IMR-90 (cell line): ENCODE data around the gene LYPD6B. TPM values are rescaled to one million over a fixed set of nuclear protein-coding genes. Genes with fewer than 3 reads are reported as not detected.

Experiments used
- ATAC-seq: fragments of 200-7000 bp; cut with Tn5 transposase; 2 replicates; pipeline ENCODE4 v1.9.1; 2020; ENCODE audit warnings: low read depth, mild to moderate bottlenecking, moderate library complexity
- BruUV-seq: library from RNA; stranded (reverse); fragments of 400-500 nt; replicated peaks from 2 replicates; lab custom pipeline; 2021; lab: Mats Ljungman, UMichigan
- CTCF ChIA-PET: fragments of 300-600 bp; formaldehyde crosslinking; extraction: SDS; loops from one replicate; lab custom pipeline; 2021; ENCODE audit warnings: antibody characterized with exemption; lab: Yijun Ruan, JAX
- POLR2A ChIA-PET: fragments of 300-600 bp; sonication (Branson Sonifier 250); formaldehyde crosslinking; loops from one replicate; lab custom pipeline; 2022; ENCODE audit warnings: antibody characterized with exemption; ENCODE audit not compliant: unreplicated experiment; lab: Charles Lee
- DNase-seq: peaks from one replicate; pipeline ENCODE4 v3.0.0; 2013
- H2AFZ ChIP-seq: replicated peaks from 2 replicates; pipeline ENCODE3; 2013; ENCODE audit warnings: low read length, mild to moderate bottlenecking; ENCODE audit not compliant: poor library complexity
- H2AK5ac ChIP-seq: 2 replicates; pipeline ENCODE4 v1.6.1; 2013; ENCODE audit warnings: low read depth, low read length, inconsistent platforms
- H2AK9ac ChIP-seq: replicated peaks from 2 replicates; pipeline ENCODE3; 2013; ENCODE audit warnings: mild to moderate bottlenecking, low read depth, low read length, moderate library complexity; ENCODE audit not compliant: poor library complexity
- H2BK120ac ChIP-seq: 2 replicates; pipeline ENCODE4 v1.6.1; 2013; ENCODE audit warnings: low read depth, low read length, inconsistent platforms
- H2BK15ac ChIP-seq: 3 replicates; pipeline ENCODE4 v1.6.1; 2013; ENCODE audit warnings: low read depth, low read length, inconsistent platforms
- H2BK20ac ChIP-seq: 2 replicates; pipeline ENCODE4 v1.6.1; 2013; ENCODE audit warnings: low read depth, mild to moderate bottlenecking, inconsistent platforms, low read length, moderate library complexity
- H2BK5ac ChIP-seq: 2 replicates; pipeline ENCODE4 v1.6.1; 2013; ENCODE audit warnings: mild to moderate bottlenecking, low read depth, low read length, inconsistent platforms; ENCODE audit not compliant: poor library complexity, severe bottlenecking
- H3K14ac ChIP-seq: replicated peaks from 2 replicates; pipeline ENCODE4 v1.6.1; 2013; ENCODE audit warnings: low read depth, low read length, inconsistent platforms
- H3K18ac ChIP-seq: 2 replicates; pipeline ENCODE4 v1.6.1; 2013; ENCODE audit warnings: low read depth, low read length, control low read depth
- H3K23ac ChIP-seq: 2 replicates; pipeline ENCODE4 v1.6.1; 2013; ENCODE audit warnings: low read depth, low read length, inconsistent platforms
- H3K27ac ChIP-seq: 2 replicates; pipeline ENCODE4 v1.5.1; 2013; ENCODE audit warnings: mild to moderate bottlenecking, control low read depth, low read length; ENCODE audit not compliant: insufficient read depth
- H3K27me3 ChIP-seq: 2 replicates; pipeline ENCODE4 v1.6.1; 2013; ENCODE audit warnings: low read length; ENCODE audit not compliant: control insufficient read depth, insufficient read depth
- H3K36me3 ChIP-seq: 2 replicates; pipeline ENCODE4 v1.6.1; 2013; ENCODE audit warnings: low read length, mixed read lengths; ENCODE audit not compliant: control insufficient read depth, insufficient read depth
- H3K4ac ChIP-seq: 2 replicates; pipeline ENCODE4 v1.6.1; 2013; ENCODE audit warnings: low read depth, low read length, inconsistent platforms
- H3K4me1 ChIP-seq: 2 replicates; pipeline ENCODE4 v1.6.1; 2013; ENCODE audit warnings: low read length, mixed read lengths; ENCODE audit not compliant: control insufficient read depth, insufficient read depth
- H3K4me2 ChIP-seq: 2 replicates; pipeline ENCODE4 v1.6.1; 2013; ENCODE audit warnings: low read depth, mild to moderate bottlenecking, control low read depth, low read length, moderate library complexity
- H3K4me3 ChIP-seq: 2 replicates; pipeline ENCODE4 v1.5.1; 2013; ENCODE audit warnings: low read depth, mild to moderate bottlenecking, control low read depth, low read length, moderate library complexity; ENCODE audit not compliant: insufficient read depth
- H3K56ac ChIP-seq: 2 replicates; pipeline ENCODE4 v1.6.1; 2013; ENCODE audit warnings: low read length, inconsistent platforms; ENCODE audit not compliant: insufficient read depth; ENCODE audit errors: extremely low read depth
- H3K79me1 ChIP-seq, 2 experiments: 2 replicates each; pipeline ENCODE4 v1.6.1; 2013; ENCODE audit warnings: low read length in 2 of 2, inconsistent platforms in 1 of 2, low read depth in 1 of 2
- H3K9ac ChIP-seq: 2 replicates; pipeline ENCODE4 v1.6.1; 2013; ENCODE audit warnings: low read depth, low read length, control low read depth
- H3K9me1 ChIP-seq: 2 replicates; pipeline ENCODE4 v1.6.1; 2013; ENCODE audit warnings: low read length, inconsistent platforms; ENCODE audit not compliant: insufficient read depth
- H3K9me3 ChIP-seq: 2 replicates; pipeline ENCODE4 v1.6.1; 2013; ENCODE audit warnings: low read length; ENCODE audit not compliant: control insufficient read depth, insufficient read depth
- H4K20me1 ChIP-seq: 2 replicates; pipeline ENCODE4 v1.6.1; 2013; ENCODE audit warnings: low read length, inconsistent platforms; ENCODE audit not compliant: insufficient read depth
- H4K5ac ChIP-seq: 2 replicates; pipeline ENCODE4 v1.6.1; 2013; ENCODE audit warnings: mild to moderate bottlenecking, low read depth, low read length, control low read depth
- H4K8ac ChIP-seq, 2 experiments: 2 replicates each; pipeline ENCODE4 v1.6.1; 2013; ENCODE audit warnings: low read depth in 2 of 2, low read length in 2 of 2, control low read depth in 1 of 2, inconsistent platforms in 1 of 2
- H4K91ac ChIP-seq: 2 replicates; pipeline ENCODE4 v1.6.1; 2013; ENCODE audit warnings: low read depth, low read length, inconsistent platforms; ENCODE audit not compliant: insufficient read depth
- FOS ChIP-seq: fragments of 150-350 bp; IDR thresholded peaks from 2 replicates; pipeline ENCODE4 v1.6.1; 2016; ENCODE audit warnings: low read depth, low read length
- NFE2L2 ChIP-seq: fragments of 150-350 bp; IDR thresholded peaks from 2 replicates; pipeline ENCODE4 v1.6.1; 2016; ENCODE audit warnings: low read depth, mild to moderate bottlenecking, low read length
- POLR2A ChIP-seq: IDR thresholded peaks from 2 replicates; pipeline ENCODE4 v1.6.1; 2012; ENCODE audit warnings: mild to moderate bottlenecking, low read depth, low read length
- WGBS, 2 experiments: methylation state at CpG; one replicate each; pipeline versions ENCODE4 v1.1.5 to v1.1.7; 2013; ENCODE audit warnings: missing lambda C conversion rate in 2 of 2; ENCODE audit not compliant: insufficient read length in 1 of 2; ENCODE audit errors: extremely low coverage in 2 of 2; 5-methylcytosine and 5-hydroxymethylcytosine counted together
- dilution Hi-C: fragments of 300-500 bp; cut with HindIII; formaldehyde crosslinking; loops from one replicate; pipeline ENCODE4 v1.14.3; 2018; ENCODE audit warnings: low sequenced_read_pairs; ENCODE audit not compliant: unreplicated experiment
- in situ Hi-C: fragments of 300-500 bp; cut with MboI; formaldehyde crosslinking; loops from 3 replicates; pipeline ENCODE4 v1.14.3; 2019; ENCODE audit warnings: low sequenced_read_pairs, inconsistent platforms, mixed read lengths
- intact Hi-C: fragments of 100-400 bp; cut with micrococcal nuclease; formaldehyde crosslinking; loops from 2 replicates; pipeline ENCODE4 v1.10.0; 2022
- polyA plus RNA-seq, 3 experiments: library from polyadenylated mRNA; depleted of rRNA; stranded (reverse); fragments of >200 nt; gene quantifications; 2 replicates each; pipeline ENCODE4 v1.2.3, GENCODE V29; 2012; ENCODE audit warnings: low replicate concordance in 1 of 3
- total RNA-seq: library from RNA; depleted of rRNA; stranded (reverse); fragments of >200 nt; gene quantifications from 2 replicates; pipeline ENCODE4 v1.2.3, GENCODE V29; 2012

Gene LYPD6B
- total and polyA plus RNA-seq, 2 of the 4 experiments (the other 2 are of a cell fraction), result 0.05 TPM; not detected in 1

DNA sequence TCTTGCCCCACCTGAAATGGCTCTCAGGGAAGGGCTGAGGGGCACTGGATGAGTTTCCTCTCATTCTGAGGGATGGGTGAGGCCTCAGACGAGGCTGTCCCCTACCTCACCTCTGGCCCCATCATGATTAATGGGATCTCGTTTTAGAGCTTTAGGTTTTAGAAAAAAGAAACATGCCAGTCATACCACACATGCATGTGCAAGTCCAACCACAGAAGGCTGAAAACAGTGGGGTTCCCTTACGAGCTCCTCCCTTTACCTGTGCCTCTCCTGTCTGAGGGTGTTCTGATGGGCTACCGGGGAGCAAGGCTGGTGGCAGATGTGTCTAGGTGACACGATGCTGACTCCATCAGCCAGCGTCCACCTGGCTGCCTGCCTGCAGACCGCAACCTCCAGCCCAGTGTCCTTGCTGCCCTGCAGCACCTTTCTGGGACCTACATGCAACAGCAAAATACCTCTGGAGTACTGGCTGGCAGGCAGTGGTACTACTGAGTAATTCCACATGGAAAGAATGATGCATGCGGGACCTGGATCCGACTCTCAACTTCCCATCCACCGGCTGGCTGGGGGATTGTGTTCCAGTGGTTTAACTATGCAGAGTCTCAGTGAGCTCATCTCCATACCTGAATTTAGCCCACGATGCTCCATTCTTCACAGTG is 9.1 kb upstream of the LYPD6B start:
- Histone ChIP-seq H3K4ac (no peak overlapping the region), H3K4me2 (no peak overlapping the region), H2AK9ac (no peak overlapping the region), H2BK5ac (no peak overlapping the region), H3K9me1 (no peaks in the 10 kb centered on the region), H3K4me3 (no peak overlapping the region), H4K8ac (no peak overlapping the region), H3K79me1 (no peaks in the 10 kb centered on the region), H3K14ac (no peak overlapping the region), H4K20me1 (no peaks in the 10 kb centered on the region), H3K9ac (no peak overlapping the region), H4K91ac (no peak overlapping the region), H2BK20ac (no peak overlapping the region), H3K23ac (no peak overlapping the region), H3K56ac (no peak overlapping the region), H3K4me1 (no peaks in the 10 kb centered on the region), H3K18ac (no peak overlapping the region), H3K27me3 (peaks cover 16% of the 10 kb centered on the region), H3K27ac (no peak overlapping the region), H2AFZ (no peak overlapping the region), H3K9me3 (no peaks in the 10 kb centered on the region), H4K5ac (no peak overlapping the region), H2BK120ac (no peak overlapping the region), H3K36me3 (no peaks in the 10 kb centered on the region), H2AK5ac (no peak overlapping the region), H2BK15ac (no peak overlapping the region)
- ChIA-PET CTCF (interaction anchor here (1.1 to 1.3 kb wide), 2 partner anchors 10 to 532 kb away, joined by 3 to 4 read pairs; no protein-coding TSS in a partner anchor), POLR2A (no interaction called here)
- TF ChIP-seq FOS, result no peak
- no peak for TF ChIP-seq NFE2L2
- TF ChIP-seq POLR2A, result no peak
- in situ Hi-C loops (loop anchor here (10.0 kb wide), 1 partner anchor 285 kb away; no protein-coding TSS in a partner anchor), intact Hi-C loops (no loop called here), dilution Hi-C loops (no loop called here)
- no TSS peak for BruUV-seq
- no peak for DNase-seq
- no peak for ATAC-seq
- 100% methylated on average over 2 of the region's 11 CpGs; no CpG with 5 or more reads in 1 of the 2 experiments for WGBS, 2 experiments
